NCI-H82 (cell line): ENCODE results near the gene FCGR2B.
"Not testable (repeated sequence)": the region's sequence is repeated elsewhere in the genome, so short reads cannot be mapped to it uniquely, and the experiment has no call there.

Source experiments
- DNase-seq: peaks from one replicate; lab custom pipeline; 2025; lab: John Stamatoyannopoulos, UW

Gene FCGR2B

GRCh38 chr1:161662684-161663339 lies at the start of gene FCGR2B:
TSS of gene FCGR2B (plus strand) at chr1:161663143. CDS start at chr1:161663242, 99 bp downstream.
- DNase-seq, result not testable (repeated sequence)

GRCh38 chr1:161616417-161616816 lies 46.5 kb upstream of the FCGR2B start:
- DNase-seq, result not testable (repeated sequence)

DNA sequence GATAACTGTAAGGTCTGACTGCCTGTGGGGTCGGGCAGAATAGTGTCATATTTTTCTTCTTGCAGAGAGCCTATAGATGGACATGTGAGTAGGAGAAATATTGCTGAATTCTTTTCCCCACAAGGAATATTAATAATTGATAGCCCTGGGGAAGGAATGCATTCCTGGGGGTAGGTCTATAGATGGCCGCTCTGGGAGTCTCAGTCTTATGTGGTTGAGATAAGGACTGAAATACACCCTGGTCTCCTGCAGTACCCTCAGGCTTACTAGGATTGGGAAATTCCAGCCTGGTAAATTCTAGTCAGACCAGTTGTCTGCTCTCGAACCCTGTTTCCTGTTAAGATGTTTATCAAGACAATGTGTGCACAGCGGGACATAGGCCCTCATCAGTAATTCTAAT lies 44.4 kb upstream of the FCGR2B start:
- DNase-seq, result not testable (repeated sequence)

GRCh38 chr1:161620399-161620798 lies 42.5 kb upstream of the FCGR2B start:
- not testable (repeated sequence) for DNase-seq

GRCh38 chr1:161621181-161622000 lies 41.6 kb upstream of the FCGR2B start:
- peak; percentile 21 for DNase-seq

- DNase-seq, result not testable (repeated sequence)
These were observed 40.9 kb upstream of the FCGR2B start for GRCh38 chr1:161622054-161622453.

GRCh38 chr1:161623401-161624051 lies 39.4 kb upstream of the FCGR2B start:
- not testable (repeated sequence) for DNase-seq

DNA sequence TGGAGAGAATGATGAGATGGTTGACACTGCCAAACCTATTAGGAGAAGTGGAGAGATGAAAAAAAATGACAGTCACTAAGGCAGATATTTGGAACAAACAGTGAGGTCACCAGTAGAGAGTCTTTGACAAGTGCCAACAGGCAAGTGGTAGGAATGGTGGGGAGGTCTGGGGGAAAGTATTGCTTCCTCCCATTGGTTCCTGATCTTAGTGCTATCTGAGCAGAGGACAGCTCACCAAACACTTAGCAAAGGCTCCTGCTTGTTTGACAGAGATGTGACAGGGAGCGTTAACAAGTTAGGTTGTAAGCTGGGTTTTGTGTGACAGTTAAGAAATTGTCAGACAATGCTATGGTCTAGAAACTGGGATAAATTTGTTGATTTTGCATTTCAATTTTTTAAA lies 38.3 kb upstream of the FCGR2B start:
- not testable (repeated sequence) for DNase-seq

- DNase-seq, result not testable (repeated sequence)
These were observed 36.3 kb upstream of the FCGR2B start for GRCh38 chr1:161626445-161627146.

GRCh38 chr1:161630128-161630742 lies 32.7 kb upstream of the FCGR2B start:
- not testable (repeated sequence) for DNase-seq

GRCh38 chr1:161631076-161631475 lies 31.9 kb upstream of the FCGR2B start, which contains the start of gene FCGR3B:
TSS of gene FCGR3B (minus strand) at chr1:161631176. CDS start at chr1:161631094, 82 bp downstream.
- no peak for DNase-seq

DNA sequence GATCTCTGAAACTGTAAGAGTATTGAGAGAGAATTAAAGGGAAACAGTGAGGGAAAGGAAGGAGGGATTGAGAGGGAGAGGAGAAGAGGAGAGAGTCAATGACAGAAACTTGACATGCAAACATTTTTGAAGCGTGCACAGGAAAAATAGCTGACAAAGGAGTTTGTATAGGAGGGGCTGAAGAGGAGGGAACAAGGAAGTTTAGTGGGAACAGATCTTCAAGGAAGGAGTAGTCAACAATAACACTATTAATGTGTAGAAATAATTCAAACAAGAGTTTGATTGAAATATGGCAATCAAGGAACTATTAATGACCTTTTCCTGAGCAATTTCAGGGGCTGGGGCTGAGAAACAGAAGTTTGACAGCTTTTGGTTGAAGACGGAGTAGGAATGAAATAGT lies 27.9 kb upstream of the FCGR2B start:
- DNase-seq, result not testable (repeated sequence)

DNA sequence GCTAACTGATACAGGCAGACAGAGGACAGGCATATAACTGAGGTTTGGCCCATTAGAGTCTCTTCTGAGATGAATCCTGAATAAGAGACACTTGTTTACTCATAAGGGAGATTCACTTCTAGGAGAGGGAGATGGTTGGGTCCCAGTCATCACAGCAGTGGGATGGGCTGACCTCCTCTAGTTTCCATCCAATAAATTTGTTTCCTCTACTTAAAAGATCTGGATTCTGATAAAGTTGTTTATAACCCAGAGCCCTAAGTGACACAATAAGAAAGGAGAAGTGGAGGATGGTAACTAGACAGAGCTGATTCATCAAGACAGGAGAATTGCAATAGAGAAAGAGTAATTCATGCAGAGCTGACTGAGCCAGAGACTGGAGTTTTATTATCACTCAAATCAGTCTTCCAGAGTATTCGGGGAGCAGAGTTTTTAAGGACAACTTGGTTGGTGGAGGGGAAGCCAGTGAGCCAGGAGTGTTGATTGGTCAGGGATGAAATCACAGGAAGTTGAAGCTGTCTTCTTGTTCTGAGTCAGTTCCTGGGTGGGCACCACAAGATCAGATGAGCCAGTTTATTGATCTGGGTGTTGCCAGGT lies 26.7 kb upstream of the FCGR2B start:
- not testable (repeated sequence) for DNase-seq

GRCh38 chr1:161636976-161637375 lies 26.0 kb upstream of the FCGR2B start:
- DNase-seq, result not testable (repeated sequence)

DNA sequence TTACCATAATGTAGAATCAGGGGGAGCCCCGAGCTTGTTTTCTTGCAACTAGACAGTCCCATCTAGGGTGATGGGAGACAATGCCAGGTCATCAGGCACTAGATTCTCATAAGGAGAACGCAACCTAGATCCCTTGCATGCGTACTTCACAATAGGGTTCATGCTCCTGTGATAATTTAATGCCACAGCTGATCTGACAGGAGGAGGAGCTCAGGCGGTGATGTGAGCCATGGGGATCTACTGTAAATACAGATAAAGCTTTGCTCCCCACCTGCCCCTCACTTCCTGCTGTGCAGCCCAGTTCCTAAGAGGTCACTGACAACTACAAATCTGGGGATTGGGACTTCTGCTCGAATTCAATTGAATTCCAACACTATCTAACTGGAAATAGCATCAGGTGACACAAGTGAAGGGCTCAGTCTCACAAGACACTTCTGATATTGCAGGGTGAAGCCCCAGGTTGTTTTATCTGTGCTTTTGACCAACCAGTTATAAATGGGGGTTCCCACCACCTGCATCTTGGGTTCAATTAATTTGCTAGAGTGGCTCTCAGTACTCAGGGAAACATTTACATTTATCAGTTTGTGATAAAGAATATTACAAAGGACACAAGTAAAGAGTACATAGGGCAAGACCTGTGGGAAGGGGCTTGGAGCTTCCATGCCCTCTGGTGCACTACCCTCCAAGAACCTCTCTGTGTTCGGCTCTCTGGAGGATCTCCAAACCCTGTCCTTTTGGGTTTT lies 24.5 kb upstream of the FCGR2B start:
- not testable (repeated sequence) for DNase-seq

DNA sequence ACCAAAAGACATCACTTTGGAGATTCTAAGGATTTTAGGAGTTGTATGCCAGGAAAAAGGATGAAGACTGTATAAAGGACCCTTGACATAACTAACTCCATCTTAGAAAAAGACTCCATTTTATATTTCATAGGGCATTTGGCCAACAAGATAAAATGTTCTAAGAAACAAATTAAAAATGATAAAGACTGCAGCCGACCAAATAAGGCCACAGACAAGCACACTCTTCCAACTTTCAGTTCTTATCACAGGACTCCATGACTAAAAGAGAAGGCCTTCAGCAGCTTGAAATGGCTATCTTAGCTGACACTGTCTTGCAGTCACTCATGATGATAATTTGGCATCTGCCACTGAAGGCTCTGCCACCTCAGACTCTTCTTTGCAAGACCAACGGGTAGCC lies 23.7 kb upstream of the FCGR2B start:
- DNase-seq, result not testable (repeated sequence)

GRCh38 chr1:161642697-161643096 lies 20.2 kb upstream of the FCGR2B start:
- DNase-seq, result not testable (repeated sequence)

DNA sequence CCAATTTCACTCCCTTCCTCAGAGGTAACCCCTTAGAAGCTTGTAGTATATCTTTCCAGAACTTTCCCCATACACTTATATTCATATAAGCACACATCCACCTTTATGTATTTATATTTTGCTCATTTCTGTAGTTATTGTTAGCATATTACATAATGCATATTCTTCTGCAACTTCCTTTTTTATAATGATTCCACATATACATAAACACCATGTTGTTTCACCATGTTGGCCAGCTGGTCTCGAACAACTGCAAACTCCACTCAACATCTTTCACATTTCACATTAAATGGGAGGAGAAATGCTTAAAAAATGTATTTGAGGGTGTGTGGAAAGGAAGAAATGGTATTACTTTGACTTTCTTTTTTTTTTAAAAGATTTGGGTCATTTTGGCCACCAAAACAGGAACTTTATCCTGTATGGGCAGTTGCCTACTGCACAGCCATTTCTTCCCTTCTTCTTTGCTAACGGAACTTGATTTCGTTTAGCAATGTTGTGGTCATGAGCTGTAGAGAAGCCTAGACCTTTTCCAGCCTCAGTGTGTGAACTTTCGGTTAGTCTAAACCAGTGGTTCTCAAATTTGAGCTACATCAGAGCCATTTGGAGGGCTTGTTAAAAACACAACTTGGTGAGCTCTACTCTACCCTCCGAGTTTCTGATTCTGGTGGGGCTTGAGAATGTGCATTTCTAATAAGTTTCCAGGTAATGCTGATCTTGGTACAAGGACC lies 19.3 kb upstream of the FCGR2B start:
- not testable (repeated sequence) for DNase-seq

DNA sequence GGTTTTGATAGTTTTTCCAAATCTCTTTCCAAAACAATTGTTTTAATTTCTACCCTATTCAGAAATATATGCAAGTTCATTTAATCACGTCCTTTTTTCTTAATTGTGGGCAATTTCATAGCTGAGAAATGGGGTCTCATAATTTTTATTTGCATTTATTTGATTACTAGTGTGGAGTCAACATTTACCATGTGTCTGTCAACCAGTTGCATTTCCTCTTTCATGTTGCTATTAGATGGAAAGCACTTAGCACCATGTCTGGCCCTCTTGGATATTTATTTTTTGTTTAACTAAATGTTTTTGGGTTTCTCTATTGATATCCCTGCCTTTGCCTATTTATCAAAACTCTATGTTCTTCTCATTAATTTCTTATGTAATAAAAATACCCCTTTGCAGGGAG lies 18.1 kb upstream of the FCGR2B start:
- DNase-seq, result not testable (repeated sequence)
